NB4 (cell line): Measurements from ENCODE around the gene TMPRSS9.

ENCODE experiments used
- CTCF ChIP-seq: IDR thresholded peaks from one replicate; pipeline ENCODE4 v1.5.1; 2012; ENCODE audit warnings: low read depth, low read length
- MAX ChIP-seq: IDR thresholded peaks from 2 replicates; pipeline ENCODE4 v1.6.1; 2011; ENCODE audit warnings: low read depth, low read length
- MYC ChIP-seq: IDR thresholded peaks from 2 replicates; pipeline ENCODE4 v1.6.1; 2011; ENCODE audit warnings: low read depth, low read length
- POLR2A ChIP-seq: IDR thresholded peaks from 2 replicates; pipeline ENCODE4 v1.6.1; 2011; ENCODE audit warnings: mild to moderate bottlenecking; ENCODE audit not compliant: insufficient read length; ENCODE audit errors: extremely low read depth

- TF ChIP-seq CTCF, result no peak
- TF ChIP-seq POLR2A, result no peak
- no peak for TF ChIP-seq MAX
- no peak for TF ChIP-seq MYC
Measured at GRCh38 chr19:2411709-2412108, 51.6 kb downstream of the TMPRSS9 start.
